ENCODE measurements around the gene MAP3K7CL.

DNA sequence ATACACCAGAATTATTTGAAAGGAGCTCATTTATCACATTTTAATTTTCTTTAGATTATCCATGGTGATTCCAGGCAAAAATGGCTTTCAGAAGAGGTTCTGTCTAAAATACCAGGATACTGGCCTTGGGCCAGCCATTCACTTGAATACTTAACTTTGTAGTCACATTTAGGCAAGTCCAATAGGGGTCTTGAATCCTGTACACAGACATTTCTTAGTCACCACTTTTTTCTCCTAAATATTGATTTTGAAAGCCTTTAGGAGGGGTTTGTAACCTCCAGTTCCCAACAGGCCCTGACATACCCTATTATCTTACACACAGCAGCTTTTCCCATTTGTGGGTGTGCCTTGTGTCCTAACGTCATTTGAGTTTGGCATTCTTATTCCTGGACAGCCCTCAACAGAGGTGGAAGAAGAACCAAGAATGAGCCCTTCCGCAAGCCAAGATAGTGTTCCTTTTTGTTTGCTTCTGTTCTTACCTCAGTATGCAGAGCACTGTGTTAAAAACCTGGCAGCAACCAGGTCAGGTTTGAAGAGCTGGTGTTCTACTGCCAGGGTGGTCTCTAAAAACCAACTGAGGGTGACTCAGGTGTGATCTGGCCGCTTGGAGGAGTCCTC is 19.5 kb downstream of the MAP3K7CL start:
- TF ChIP-seq TAF1 (IDR thresholded peaks at IDR 0.05; ENCODE audit: borderline replicate concordance, insufficient read depth, low read length) (no peak), SIN3A (IDR thresholded peaks at IDR 0.05; ENCODE audit: borderline replicate concordance, insufficient read depth, low read length) (no peak)
